WTC11 (cell line): ENCODE data around the gene GARRE1. TPM values are rescaled to one million over a fixed set of nuclear protein-coding genes. Genes with fewer than 3 reads are reported as not detected.
A peak's percentile ranks its signal among the peaks of the same experiment; 100 is the strongest.
"Not testable (repeated sequence)": the region's sequence is repeated elsewhere in the genome, so short reads cannot be mapped to it uniquely, and the experiment has no call there.

ENCODE experiments used
- ATAC-seq: fragments of 200-7000 bp; cut with Tn5 transposase; 2 replicates; pipeline ENCODE4 v1.10.0; 2021; ENCODE audit warnings: mild to moderate bottlenecking, moderate library complexity
- CTCF ChIA-PET: fragments of 300-600 bp; sonication (Branson Sonifier 250); formaldehyde crosslinking; loops from one replicate; lab custom pipeline; 2021; ENCODE audit warnings: antibody characterized with exemption; lab: Charles Lee
- POLR2A ChIA-PET: fragments of 350-600 bp; sonication (Branson Sonifier 250); formaldehyde crosslinking; loops from one replicate; lab custom pipeline; 2021; ENCODE audit warnings: antibody characterized with exemption; lab: Charles Lee
- DNase-seq: peaks from one replicate; pipeline ENCODE4 v3.0.0; 2021; ENCODE audit warnings: low spot score
- H3K27ac Mint-ChIP-seq: 2 replicates; pipeline ENCODE4 v1.8.0; 2021; ENCODE audit warnings: mixed read lengths
- H3K27me3 Mint-ChIP-seq: 2 replicates; pipeline ENCODE4 v1.8.0; 2021; ENCODE audit warnings: low read depth, mild to moderate bottlenecking, moderate library complexity, mixed read lengths
- H3K36me3 Mint-ChIP-seq: 2 replicates; pipeline ENCODE4 v1.8.0; 2021; ENCODE audit warnings: mixed read lengths
- H3K4me1 Mint-ChIP-seq: 2 replicates; pipeline ENCODE4 v1.8.0; 2022; ENCODE audit warnings: mixed read lengths
- H3K4me3 Mint-ChIP-seq: 2 replicates; pipeline ENCODE4 v1.8.0; 2021; ENCODE audit warnings: mild to moderate bottlenecking, moderate library complexity, mixed read lengths
- H3K9me3 Mint-ChIP-seq: 2 replicates; pipeline ENCODE4 v1.8.0; 2021; ENCODE audit warnings: mixed read lengths
- ATF1 ChIP-seq: sonication (generic); formaldehyde crosslinking; IDR thresholded peaks from 2 replicates; pipeline ENCODE4 v1.8.1; 2023; ENCODE audit warnings: mild to moderate bottlenecking, moderate library complexity, missing genetic modification reagents
- CTCF ChIP-seq: fragments of 200-600 bp; IDR thresholded peaks from 2 replicates; pipeline ENCODE4 v1.8.0; 2022; ENCODE audit warnings: antibody characterized with exemption
- ESRRA ChIP-seq: sonication (generic); formaldehyde crosslinking; IDR thresholded peaks from 2 replicates; pipeline ENCODE4 v1.8.1; 2022; ENCODE audit warnings: mild to moderate bottlenecking, missing genetic modification reagents, borderline replicate concordance
- GABPB1 ChIP-seq: sonication (generic); formaldehyde crosslinking; IDR thresholded peaks from 2 replicates; pipeline ENCODE4 v1.8.1; 2023; ENCODE audit warnings: mild to moderate bottlenecking, missing genetic modification reagents
- NFATC4 ChIP-seq: fragments of 250-450 bp; sonication (Bioruptor Pico); IDR thresholded peaks from 2 replicates; pipeline ENCODE4 v1.9.0; 2021; ENCODE audit warnings: mild to moderate bottlenecking
- NFYB ChIP-seq: sonication (generic); formaldehyde crosslinking; conservative IDR thresholded peaks from 2 replicates; pipeline ENCODE4 v1.8.0; 2022; ENCODE audit warnings: low read depth, missing genetic modification reagents
- SMAD4 ChIP-seq: sonication (generic); formaldehyde crosslinking; IDR thresholded peaks from 2 replicates; pipeline ENCODE4 v1.8.0; 2022; ENCODE audit warnings: mild to moderate bottlenecking, missing genetic modification reagents
- TP53 ChIP-seq: sonication (generic); formaldehyde crosslinking; IDR thresholded peaks from 2 replicates; pipeline ENCODE4 v1.8.1; 2023; ENCODE audit warnings: mild to moderate bottlenecking, missing genetic modification reagents
- total RNA-seq: library from RNA; stranded (reverse); gene quantifications from 3 replicates; pipeline ENCODE4 v1.2.3, GENCODE V29; 2021
- TF ChIP-seq, protein P1 (sequence below): sonication (generic); formaldehyde crosslinking; IDR thresholded peaks from 2 replicates; pipeline ENCODE4 v1.8.0; 2022; ENCODE audit warnings: missing genetic modification reagents
- TF ChIP-seq, protein P2 (sequence below): sonication (generic); formaldehyde crosslinking; IDR thresholded peaks from 2 replicates; pipeline ENCODE4 v1.8.1; 2022; ENCODE audit warnings: mild to moderate bottlenecking, missing genetic modification reagents, moderate library complexity, borderline replicate concordance

GARRE1 gene
- total RNA-seq, 1 experiment from 2014 or later, result 16.7 TPM

GRCh38 chr19:34215666-34216038 lies 38.7 kb upstream of the GARRE1 start (continued):
- TF ChIP-seq TP53 (CRISPR knock-in tag), result no peak

GRCh38 chr19:34216745-34217219 lies 37.6 kb upstream of the GARRE1 start:
- DNase-seq, H3K27me3 Mint-ChIP-seq, H3K4me3 Mint-ChIP-seq, POLR2A ChIA-PET, H3K4me1 Mint-ChIP-seq, ATAC-seq, H3K9me3 Mint-ChIP-seq: not testable (repeated sequence)
- Mint-ChIP-seq H3K27ac (peak overlapping the region; percentile 60; the same call in 1 of the 2 replicates), H3K36me3 (peaks cover 45% of the 10 kb centered on the region)
- CTCF ChIA-PET, result interaction anchor here (1.0 kb wide), 2 partner anchors 438 to 439 kb away, joined by 3 to 5 read pairs; no protein-coding TSS in a partner anchor

GRCh38 chr19:34217952-34218817 lies 36.2 kb upstream of the GARRE1 start:
- ChIA-PET POLR2A (no interaction called here), CTCF (no interaction called here)
- Mint-ChIP-seq H3K4me1 (no peaks in the 10 kb centered on the region; the same call in 1 of the 2 replicates), H3K27ac (peak overlapping the region; percentile 4; the same call in 1 of the 2 replicates), H3K27me3 (no peaks in the 10 kb centered on the region), H3K4me3 (no peak overlapping the region), H3K36me3 (peaks cover 54% of the 10 kb centered on the region), H3K9me3 (no peaks in the 10 kb centered on the region)
- DNase-seq (no peak), ATAC-seq (no peak)
- TF ChIP-seq GABPB1 (no peak), SMAD4 (no peak), NFYB (CRISPR knock-in tag) (no peak)
- TF ChIP-seq, protein P1, sequence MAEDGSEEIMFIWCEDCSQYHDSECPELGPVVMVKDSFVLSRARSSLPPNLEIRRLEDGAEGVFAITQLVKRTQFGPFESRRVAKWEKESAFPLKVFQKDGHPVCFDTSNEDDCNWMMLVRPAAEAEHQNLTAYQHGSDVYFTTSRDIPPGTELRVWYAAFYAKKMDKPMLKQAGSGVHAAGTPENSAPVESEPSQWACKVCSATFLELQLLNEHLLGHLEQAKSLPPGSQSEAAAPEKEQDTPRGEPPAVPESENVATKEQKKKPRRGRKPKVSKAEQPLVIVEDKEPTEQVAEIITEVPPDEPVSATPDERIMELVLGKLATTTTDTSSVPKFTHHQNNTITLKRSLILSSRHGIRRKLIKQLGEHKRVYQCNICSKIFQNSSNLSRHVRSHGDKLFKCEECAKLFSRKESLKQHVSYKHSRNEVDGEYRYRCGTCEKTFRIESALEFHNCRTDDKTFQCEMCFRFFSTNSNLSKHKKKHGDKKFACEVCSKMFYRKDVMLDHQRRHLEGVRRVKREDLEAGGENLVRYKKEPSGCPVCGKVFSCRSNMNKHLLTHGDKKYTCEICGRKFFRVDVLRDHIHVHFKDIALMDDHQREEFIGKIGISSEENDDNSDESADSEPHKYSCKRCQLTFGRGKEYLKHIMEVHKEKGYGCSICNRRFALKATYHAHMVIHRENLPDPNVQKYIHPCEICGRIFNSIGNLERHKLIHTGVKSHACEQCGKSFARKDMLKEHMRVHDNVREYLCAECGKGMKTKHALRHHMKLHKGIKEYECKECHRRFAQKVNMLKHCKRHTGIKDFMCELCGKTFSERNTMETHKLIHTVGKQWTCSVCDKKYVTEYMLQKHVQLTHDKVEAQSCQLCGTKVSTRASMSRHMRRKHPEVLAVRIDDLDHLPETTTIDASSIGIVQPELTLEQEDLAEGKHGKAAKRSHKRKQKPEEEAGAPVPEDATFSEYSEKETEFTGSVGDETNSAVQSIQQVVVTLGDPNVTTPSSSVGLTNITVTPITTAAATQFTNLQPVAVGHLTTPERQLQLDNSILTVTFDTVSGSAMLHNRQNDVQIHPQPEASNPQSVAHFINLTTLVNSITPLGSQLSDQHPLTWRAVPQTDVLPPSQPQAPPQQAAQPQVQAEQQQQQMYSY (CRISPR knock-in tag), result no peak

GRCh38 chr19:34218818-34219164 lies 35.6 kb upstream of the GARRE1 start:
- TF ChIP-seq, protein P2, sequence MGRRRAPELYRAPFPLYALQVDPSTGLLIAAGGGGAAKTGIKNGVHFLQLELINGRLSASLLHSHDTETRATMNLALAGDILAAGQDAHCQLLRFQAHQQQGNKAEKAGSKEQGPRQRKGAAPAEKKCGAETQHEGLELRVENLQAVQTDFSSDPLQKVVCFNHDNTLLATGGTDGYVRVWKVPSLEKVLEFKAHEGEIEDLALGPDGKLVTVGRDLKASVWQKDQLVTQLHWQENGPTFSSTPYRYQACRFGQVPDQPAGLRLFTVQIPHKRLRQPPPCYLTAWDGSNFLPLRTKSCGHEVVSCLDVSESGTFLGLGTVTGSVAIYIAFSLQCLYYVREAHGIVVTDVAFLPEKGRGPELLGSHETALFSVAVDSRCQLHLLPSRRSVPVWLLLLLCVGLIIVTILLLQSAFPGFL (CRISPR knock-in tag), result no peak
- no peak for TF ChIP-seq CTCF
- TF ChIP-seq ESRRA (CRISPR knock-in tag), result no peak
- TF ChIP-seq ATF1 (CRISPR knock-in tag), result no peak
- no peak for TF ChIP-seq NFATC4 (CRISPR knock-in tag)
- Mint-ChIP-seq H3K4me3 (no peak overlapping the region), H3K27ac (peak overlapping the region; percentile 4; the same call in 1 of the 2 replicates), H3K36me3 (peaks cover 60% of the 10 kb centered on the region), H3K9me3 (no peaks in the 10 kb centered on the region), H3K4me1 (peaks cover 5% of the 10 kb centered on the region), H3K27me3 (no peaks in the 10 kb centered on the region)
- ATAC-seq (no peak), DNase-seq (no peak)
- POLR2A ChIA-PET, result no interaction called here
- CTCF ChIA-PET, result interaction anchor here (1.2 kb wide), 1 partner anchor 26 kb away, joined by 3 read pairs; no protein-coding TSS in a partner anchor
